Measurements from ENCODE around the gene HES2.
"Not testable (repeated sequence)": the region's sequence is repeated elsewhere in the genome, so short reads cannot be mapped to it uniquely, and the experiment has no call there.

Gene HES2

GRCh38 chr1:6447818-6448748, 28.4 kb upstream of the HES2 start:
- TF ChIP-seq GATA1 (IDR thresholded peaks at IDR 0.05; ENCODE audit: low read depth, low read length), result no peak
- TF ChIP-seq POLR2A (IDR thresholded peaks at IDR 0.05; ENCODE audit: low read length), result no peak
- DNase-seq, result peak; percentile 32 to 42

- no peak for DNase-seq
- no peak for TF ChIP-seq POLR2A (IDR thresholded peaks at IDR 0.05; ENCODE audit: low read length)
- TF ChIP-seq GATA1 (IDR thresholded peaks at IDR 0.05; ENCODE audit: low read depth, low read length), result no peak
These were observed 27.5 kb upstream of the HES2 start for GRCh38 chr1:6447016-6447817.

- no peak for DNase-seq
- no peak for TF ChIP-seq POLR2A (IDR thresholded peaks at IDR 0.05; ENCODE audit: low read length)
- no peak for TF ChIP-seq GATA1 (IDR thresholded peaks at IDR 0.05; ENCODE audit: low read depth, low read length)
These were observed 26.9 kb upstream of the HES2 start for GRCh38 chr1:6446665-6447015.

- DNase-seq, result not testable (repeated sequence)
These were observed 26.2 kb upstream of the HES2 start for GRCh38 chr1:6445929-6446328.

- peak; percentile 43 to 44 for DNase-seq
- TF ChIP-seq POLR2A (IDR thresholded peaks at IDR 0.05; ENCODE audit: low read length) (no peak), GATA1 (IDR thresholded peaks at IDR 0.05; ENCODE audit: low read depth, low read length) (no peak)
These were observed 25.5 kb upstream of the HES2 start for GRCh38 chr1:6445062-6445763.

GRCh38 chr1:6444377-6444776, 24.7 kb upstream of the HES2 start:
- DNase-seq, result no peak
- TF ChIP-seq GATA1 (IDR thresholded peaks at IDR 0.05; ENCODE audit: low read depth, low read length) (no peak), POLR2A (IDR thresholded peaks at IDR 0.05; ENCODE audit: low read length) (no peak)

- TF ChIP-seq POLR2A (IDR thresholded peaks at IDR 0.05; ENCODE audit: low read length), result no peak
- TF ChIP-seq GATA1 (IDR thresholded peaks at IDR 0.05; ENCODE audit: low read depth, low read length), result no peak
These were observed 23.8 kb upstream of the HES2 start for GRCh38 chr1:6443339-6444115.

GRCh38 chr1:6441586-6441985, 21.9 kb upstream of the HES2 start:
- DNase-seq, result no peak
- TF ChIP-seq GATA1 (IDR thresholded peaks at IDR 0.05; ENCODE audit: low read depth, low read length) (no peak), POLR2A (IDR thresholded peaks at IDR 0.05; ENCODE audit: low read length) (no peak)

More at GRCh38 chr1:6443339-6444115, 23.8 kb upstream of the HES2 start:
- no peak for DNase-seq

- DNase-seq, result peak; percentile 81 to 87
- TF ChIP-seq GATA1 (IDR thresholded peaks at IDR 0.05; ENCODE audit: low read depth, low read length) (no peak), POLR2A (IDR thresholded peaks at IDR 0.05; ENCODE audit: low read length) (no peak)
These were observed 20.7 kb upstream of the HES2 start for GRCh38 chr1:6440198-6441126.

- DNase-seq, result peak; percentile 66 to 81
These were observed 18.4 kb upstream of the HES2 start for GRCh38 chr1:6438047-6438525.

GRCh38 chr1:6437012-6437700, 17.4 kb upstream of the HES2 start:
- DNase-seq, result not testable (repeated sequence)

More at GRCh38 chr1:6438047-6438525, 18.4 kb upstream of the HES2 start:
- no peak for TF ChIP-seq POLR2A (IDR thresholded peaks at IDR 0.05; ENCODE audit: low read length)
- no peak for TF ChIP-seq GATA1 (IDR thresholded peaks at IDR 0.05; ENCODE audit: low read depth, low read length)

GRCh38 chr1:6436277-6436676, 16.6 kb upstream of the HES2 start:
- DNase-seq, result not testable (repeated sequence)
